ENCODE measurements around the gene CACNA2D1. TPM values are rescaled to one million over a fixed set of nuclear protein-coding genes. Genes with fewer than 3 reads are reported as not detected.

CACNA2D1 gene
- total RNA-seq, 4 donors from 2014 or later: 17.7 to 22.0 (median 18.4) TPM

GRCh38 chr7:82274681-82275080 is 168.9 kb downstream of the CACNA2D1 start:
- H3K27me3 ChIP-seq: no peaks in the 10 kb centered on the region
- TF ChIP-seq CTCF (IDR thresholded peaks at IDR 0.05) (no peak), POLR2A (IDR thresholded peaks at IDR 0.05) (no peak), EP300 (IDR thresholded peaks at IDR 0.05) (no peak)

GRCh38 chr7:82273886-82274285 is 169.7 kb downstream of the CACNA2D1 start:
- H3K27me3 ChIP-seq: no peaks in the 10 kb centered on the region
- no peak for DNase-seq (ENCODE audit: low spot score in 2 of 2)
- H3K4me1 ChIP-seq: no peaks in the 10 kb centered on the region
- WGBS, 2 donors: 48 to 56% methylated on average over 3 of the region's 3 CpGs
- no peaks in the 10 kb centered on the region for H3K9me3 ChIP-seq
- no peak for TF ChIP-seq CTCF (IDR thresholded peaks at IDR 0.05)
- TF ChIP-seq EP300 (IDR thresholded peaks at IDR 0.05): no peak
- no peak overlapping the region for H3K4me3 ChIP-seq
- no peaks in the 10 kb centered on the region for H3K36me3 ChIP-seq
- H3K27ac ChIP-seq: no peak overlapping the region

More at GRCh38 chr7:82274681-82275080, 168.9 kb downstream of the CACNA2D1 start:
- DNase-seq (ENCODE audit: low spot score in 2 of 2): no peak
- Histone ChIP-seq H3K27ac (no peak overlapping the region), H3K4me3 (no peak overlapping the region), H3K9me3 (no peaks in the 10 kb centered on the region), H3K4me1 (no peaks in the 10 kb centered on the region), H3K36me3 (no peaks in the 10 kb centered on the region)

- WGBS, 2 donors: 95 to 100% methylated on average over 1 of the region's 1 CpG
Observed at GRCh38 chr7:82270870-82271269, 172.7 kb downstream of the CACNA2D1 start.

GRCh38 chr7:82268632-82269031 is 174.9 kb downstream of the CACNA2D1 start:
- H3K4me3 ChIP-seq: no peak overlapping the region
- WGBS, 2 donors: 69 to 74% methylated on average over 1 of the region's 1 CpG
- TF ChIP-seq EP300 (IDR thresholded peaks at IDR 0.05) (no peak), CTCF (IDR thresholded peaks at IDR 0.05) (no peak), POLR2A (IDR thresholded peaks at IDR 0.05) (no peak)
- no peaks in the 10 kb centered on the region for H3K9me3 ChIP-seq
- no peaks in the 10 kb centered on the region for H3K27me3 ChIP-seq
- H3K36me3 ChIP-seq: no peaks in the 10 kb centered on the region
- no peak for DNase-seq (ENCODE audit: low spot score in 2 of 2)
- H3K27ac ChIP-seq: no peak overlapping the region
- no peaks in the 10 kb centered on the region for H3K4me1 ChIP-seq

More at GRCh38 chr7:82270870-82271269, 172.7 kb downstream of the CACNA2D1 start:
- H3K36me3 ChIP-seq: no peaks in the 10 kb centered on the region
- no peak for TF ChIP-seq POLR2A (IDR thresholded peaks at IDR 0.05)
- no peak for TF ChIP-seq EP300 (IDR thresholded peaks at IDR 0.05)
- TF ChIP-seq CTCF (IDR thresholded peaks at IDR 0.05): no peak
- no peaks in the 10 kb centered on the region for H3K27me3 ChIP-seq
- H3K4me3 ChIP-seq: no peak overlapping the region
- no peak overlapping the region for H3K27ac ChIP-seq
- H3K9me3 ChIP-seq: no peaks in the 10 kb centered on the region
- DNase-seq (ENCODE audit: low spot score in 2 of 2): no peak
- H3K4me1 ChIP-seq: no peaks in the 10 kb centered on the region

GRCh38 chr7:82266081-82266480 is 177.5 kb downstream of the CACNA2D1 start:
- Histone ChIP-seq H3K27me3 (no peaks in the 10 kb centered on the region), H3K36me3 (no peaks in the 10 kb centered on the region), H3K9me3 (no peaks in the 10 kb centered on the region), H3K4me3 (no peak overlapping the region), H3K27ac (no peak overlapping the region), H3K4me1 (no peaks in the 10 kb centered on the region)
- no peak for DNase-seq (ENCODE audit: low spot score in 2 of 2)
- TF ChIP-seq POLR2A (IDR thresholded peaks at IDR 0.05) (no peak), CTCF (IDR thresholded peaks at IDR 0.05) (no peak), EP300 (IDR thresholded peaks at IDR 0.05) (no peak)
